Stomach (tissue), 9 donors: Measurements from ENCODE around the gene SLC27A6. TPM values are rescaled to one million over a fixed set of nuclear protein-coding genes. Genes with fewer than 3 reads are reported as not detected.
"Not testable (repeated sequence)": the region's sequence is repeated elsewhere in the genome, so short reads cannot be mapped to it uniquely, and the experiment has no call there.

Experiments
- DNase-seq, 2 donors: peaks; one replicate each; pipeline versions ENCODE4 v3.0.0 to v3.0.0-alpha.2; 2013 to 2019
- H3K27ac ChIP-seq, 5 donors: fragments of 200-600 bp in 4 of 5; sonication (generic) in 4 of 5; one replicate each; pipeline ENCODE4 v1.5.1; 2013 to 2019; ENCODE audit warnings: mild to moderate bottlenecking in 1 of 5, moderate library complexity in 1 of 5
- H3K27me3 ChIP-seq, 3 donors: fragments of 200-600 bp; sonication (generic); one replicate each; pipeline ENCODE4 v1.5.1; 2017 to 2019; ENCODE audit warnings: mixed run types in 1 of 3
- H3K36me3 ChIP-seq, 4 donors: fragments of 200-600 bp; sonication (generic); 1 replicate in 3 of 4; 2 replicates in 1 of 4; pipeline ENCODE4 v1.5.1; 2016 to 2019
- H3K4me1 ChIP-seq, 4 donors: fragments of 200-600 bp; sonication (generic); one replicate each; pipeline ENCODE4 v1.5.1; 2016 to 2019
- H3K4me3 ChIP-seq, 4 donors: fragments of 200-600 bp; sonication (generic) in 3 of 4; one replicate each; pipeline ENCODE4 v1.5.1; 2016 to 2019; ENCODE audit warnings: mild to moderate bottlenecking in 1 of 4
- H3K9me3 ChIP-seq, 4 donors: fragments of 200-600 bp; sonication (generic); one replicate each; pipeline ENCODE4 v1.5.1; 2016 to 2019
- CTCF ChIP-seq, 7 experiments: fragments of 450-650 bp in 4 of 7; fragments of 200-600 bp in 3 of 7; sonication (generic) in 3 of 7; IDR thresholded peaks; one replicate each; pipeline ENCODE4 v1.5.1; 2016 to 2019; ENCODE audit warnings: antibody characterized with exemption in 7 of 7, control low read depth in 2 of 7, mild to moderate bottlenecking in 1 of 7
- EP300 ChIP-seq: sonication (generic); formaldehyde crosslinking; IDR thresholded peaks from one replicate; pipeline ENCODE4 v1.6.1; 2017; ENCODE audit warnings: antibody characterized with exemption
- POLR2A ChIP-seq, 4 donors: fragments of 450-650 bp; IDR thresholded peaks; one replicate each; pipeline ENCODE4 v1.6.1; 2016; ENCODE audit warnings: antibody characterized with exemption in 4 of 4, control low read depth in 2 of 4, mild to moderate bottlenecking in 1 of 4, moderate library complexity in 1 of 4
- POLR2AphosphoS5 ChIP-seq, 3 donors: sonication (generic); formaldehyde crosslinking; IDR thresholded peaks; one replicate each; pipeline ENCODE4 v1.6.1; 2016; ENCODE audit warnings: antibody characterized with exemption in 3 of 3
- WGBS, 5 donors: extraction: QIAGEN DNeasy Blood & Tissue Kit in 3 of 5; methylation state at CpG; one replicate each; pipeline versions ENCODE4 v1.1.5 to v1.1.7; 2013 to 2018; 5-methylcytosine and 5-hydroxymethylcytosine counted together
- intact Hi-C: fragments of 100-400 bp; cut with DNase I; formaldehyde crosslinking; loops from one replicate; pipeline ENCODE4 v1.15.1; 2023; ENCODE audit warnings: low total_unique reads
- polyA plus RNA-seq, 3 donors: library from polyadenylated mRNA; stranded (reverse); fragments of 200-250 nt; gene quantifications; one replicate each; pipeline ENCODE4 v1.2.3, GENCODE V29; 2013
- total RNA-seq, 5 donors: library from RNA; depleted of rRNA; stranded (reverse); fragments of >200 nt; gene quantifications; one replicate each; pipeline versions ENCODE4 v1.1.0 to v1.2.3, GENCODE V29; 2014 to 2016
- donor health status: healthy with polysubstance abuse.
- donor health status: Bipolar disorder and iron deficiency.
- donor health status: healthy.

The SLC27A6 gene
- total and polyA plus RNA-seq, 8 donors = 1.6 to 2.8 (median 2.3) TPM; not detected in 5

GRCh38 chr5:129031886-129032683 is 66.8 kb downstream of the SLC27A6 start:
- no peak for DNase-seq
- TF ChIP-seq CTCF (IDR thresholded peaks at IDR 0.05) (no peak), POLR2A (IDR thresholded peaks at IDR 0.05) (no peak), POLR2AphosphoS5 (IDR thresholded peaks at IDR 0.05) (no peak), EP300 (no peak)
- intact Hi-C loops = no loop called here
- Histone ChIP-seq H3K9me3 (no peaks in the 10 kb centered on the region), H3K4me1 (no peaks in the 10 kb centered on the region), H3K4me3 (no peak overlapping the region), H3K36me3 (no peaks in the 10 kb centered on the region), H3K27me3 (no peaks in the 10 kb centered on the region), H3K27ac (no peak overlapping the region)

GRCh38 chr5:129036257-129036656 is 71.0 kb downstream of the SLC27A6 start:
- H3K4me3 ChIP-seq, H3K4me1 ChIP-seq, H3K27me3 ChIP-seq, H3K27ac ChIP-seq, H3K9me3 ChIP-seq, H3K36me3 ChIP-seq, DNase-seq, intact Hi-C loops: not testable (repeated sequence)
- WGBS, 5 donors = 90 to 93% (median 92%) methylated on average over 3 of the region's 3 CpGs

GRCh38 chr5:129041196-129041881 is 76.1 kb downstream of the SLC27A6 start:
- WGBS, 5 donors = 36 to 49% (median 43%) methylated on average over 4 of the region's 4 CpGs
- no peak for DNase-seq
- intact Hi-C loops = no loop called here
- no peaks in the 10 kb centered on the region for H3K27me3 ChIP-seq
- peaks cover 0 to 19% (median 13%) of the 10 kb centered on the region in 4 donors for H3K9me3 ChIP-seq
- no peak overlapping the region for H3K4me3 ChIP-seq
- no peaks in the 10 kb centered on the region for H3K36me3 ChIP-seq
- TF ChIP-seq POLR2AphosphoS5 (IDR thresholded peaks at IDR 0.05) (no peak), EP300 (no peak), POLR2A (IDR thresholded peaks at IDR 0.05) (no peak), CTCF (IDR thresholded peaks at IDR 0.05) (no peak)
- H3K27ac ChIP-seq = no peak overlapping the region
- H3K4me1 ChIP-seq = no peaks in the 10 kb centered on the region

- no peak for TF ChIP-seq POLR2A (IDR thresholded peaks at IDR 0.05)
- no peak for TF ChIP-seq EP300
- no peak for TF ChIP-seq CTCF (IDR thresholded peaks at IDR 0.05)
- TF ChIP-seq POLR2AphosphoS5 (IDR thresholded peaks at IDR 0.05) = no peak
- no peak overlapping the region for H3K27ac ChIP-seq
- no peak overlapping the region for H3K4me3 ChIP-seq
- peaks cover 0 to 19% (median 13%) of the 10 kb centered on the region in 4 donors for H3K9me3 ChIP-seq
- no peaks in the 10 kb centered on the region for H3K36me3 ChIP-seq
- intact Hi-C loops = no loop called here
- 86 to 95% (median 90%) methylated on average over 4 of the region's 4 CpGs for WGBS, 5 donors
- no peak for DNase-seq
- H3K27me3 ChIP-seq = no peaks in the 10 kb centered on the region
- H3K4me1 ChIP-seq = no peaks in the 10 kb centered on the region
Observed at GRCh38 chr5:129042306-129042705, 77.0 kb downstream of the SLC27A6 start.

GRCh38 chr5:129043894-129044293 is 78.6 kb downstream of the SLC27A6 start:
- TF ChIP-seq CTCF (IDR thresholded peaks at IDR 0.05) (no peak), POLR2A (IDR thresholded peaks at IDR 0.05) (no peak), POLR2AphosphoS5 (IDR thresholded peaks at IDR 0.05) (no peak), EP300 (no peak)
- H3K4me1 ChIP-seq = no peaks in the 10 kb centered on the region
- intact Hi-C loops = no loop called here
- no peak for DNase-seq
- H3K27me3 ChIP-seq = no peaks in the 10 kb centered on the region
- peaks cover 0 to 19% (median 13%) of the 10 kb centered on the region in 4 donors for H3K9me3 ChIP-seq
- no peaks in the 10 kb centered on the region for H3K36me3 ChIP-seq
- 23 to 38% (median 29%) methylated on average over 1 of the region's 1 CpG for WGBS, 5 donors
- H3K4me3 ChIP-seq = no peak overlapping the region
- H3K27ac ChIP-seq = no peak overlapping the region
